ENCODE results near the gene CTNND1. TPM values are rescaled to one million over a fixed set of nuclear protein-coding genes. Genes with fewer than 3 reads are reported as not detected.
"Not testable (repeated sequence)": the region's sequence is repeated elsewhere in the genome, so short reads cannot be mapped to it uniquely, and the experiment has no call there.

CTNND1 gene
- total and polyA plus RNA-seq, 2 of the 4 experiments (the other 2 are of a cell fraction): 88.5 to 229 TPM

DNA sequence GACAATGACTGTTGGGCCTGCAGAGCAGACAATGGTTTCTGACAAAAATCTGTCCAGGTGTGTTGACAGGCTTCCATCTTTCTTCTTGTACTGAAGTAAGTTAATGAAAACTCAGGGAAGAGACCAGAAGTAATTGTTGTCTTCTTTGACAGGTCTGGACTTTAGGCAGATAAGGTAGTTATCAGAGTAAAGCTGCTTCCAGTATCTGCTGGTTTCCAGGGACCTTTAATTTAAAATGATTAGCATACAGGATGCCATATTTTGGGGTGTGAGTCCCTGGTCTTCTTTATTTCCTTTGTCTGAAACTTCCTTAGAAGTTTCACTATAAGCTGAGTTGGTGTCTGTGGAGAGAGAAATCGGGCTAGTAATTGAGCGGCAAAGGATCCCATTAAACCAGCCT lies 47.8 kb upstream of the CTNND1 start:
- Histone ChIP-seq H2BK20ac (ENCODE audit: low read depth, low read length) (no peak overlapping the region), H4K8ac (ENCODE audit: low read depth in 2 of 2, low read length in 2 of 2) (no peak overlapping the region), H4K91ac (ENCODE audit: insufficient read depth, low read depth, low read length) (no peak overlapping the region), H3K14ac (replicated peaks; ENCODE audit: low read depth, low read length) (no peak overlapping the region), H3K36me3 (ENCODE audit: control insufficient read depth, insufficient read depth, low read length) (peaks cover 9% of the 10 kb centered on the region), H2BK15ac (ENCODE audit: low read depth, low read length) (no peak overlapping the region), H3K27ac (ENCODE audit: insufficient read depth, low read length) (no peak overlapping the region), H3K23ac (ENCODE audit: low read depth, low read length) (no peak overlapping the region), H3K9me1 (ENCODE audit: insufficient read depth, low read length) (0 out of 2 replicates have a peak, but pooled peaks cover 3% of the 10 kb centered on the region), H2BK120ac (ENCODE audit: low read depth, low read length) (no peak overlapping the region), H2AFZ (replicated peaks; ENCODE audit: low read length, poor library complexity) (no peak overlapping the region), H3K4ac (ENCODE audit: low read depth, low read length) (no peak overlapping the region), H3K4me3 (ENCODE audit: insufficient read depth, low read depth, low read length) (0 out of 2 replicates have a peak overlapping the region, but pooled peaks have one; percentile 17), H3K56ac (ENCODE audit: extremely low read depth, insufficient read depth, low read length) (no peak overlapping the region), H3K9ac (ENCODE audit: low read depth, low read length) (no peak overlapping the region), H3K18ac (ENCODE audit: low read depth, low read length) (no peak overlapping the region), H2BK5ac (ENCODE audit: low read depth, low read length, poor library complexity, severe bottlenecking) (no peak overlapping the region), H3K4me1 (ENCODE audit: control insufficient read depth, insufficient read depth, low read length) (peaks cover 5% of the 10 kb centered on the region; the same call in 1 of the 2 replicates), H4K5ac (ENCODE audit: low read depth, low read length) (no peak overlapping the region), H2AK9ac (replicated peaks; ENCODE audit: low read depth, low read length, poor library complexity) (no peak overlapping the region), H2AK5ac (ENCODE audit: low read depth, low read length) (no peak overlapping the region), H3K4me2 (ENCODE audit: low read depth, low read length) (peak overlapping the region; percentile 90), H4K20me1 (ENCODE audit: insufficient read depth, low read length) (no peaks in the 10 kb centered on the region), H3K9me3 (ENCODE audit: control insufficient read depth, insufficient read depth, low read length) (no peaks in the 10 kb centered on the region), H3K79me1 (ENCODE audit: low read depth in 1 of 2, low read length in 2 of 2) (peaks cover 7 to 42% of the 10 kb centered on the region in 2 experiments), H3K27me3 (ENCODE audit: control insufficient read depth, insufficient read depth, low read length) (no peaks in the 10 kb centered on the region)
- no CpG with 5 or more reads among the region's 2 CpGs for WGBS, 2 experiments (ENCODE audit: extremely low coverage in 2 of 2, insufficient read length in 1 of 2)
- TF ChIP-seq RAD21 (IDR thresholded peaks at IDR 0.05; ENCODE audit: low read length) (no peak), CTCF (conservative IDR thresholded peaks at IDR 0.05; ENCODE audit: low read depth, low read length) (no peak), RFX5 (IDR thresholded peaks at IDR 0.05; ENCODE audit: low read depth, low read length) (no peak), CHD1 (IDR thresholded peaks at IDR 0.05; ENCODE audit: low read depth, low read length) (no peak), MAFK (IDR thresholded peaks at IDR 0.05; ENCODE audit: low read depth, low read length) (no peak), FOS (IDR thresholded peaks at IDR 0.05; ENCODE audit: low read depth, low read length) (no peak), POLR2A (IDR thresholded peaks at IDR 0.05; ENCODE audit: low read depth, low read length) (no peak)
- ChIA-PET POLR2A (ENCODE audit: unreplicated experiment) (no interaction called here), CTCF (interaction anchor here (0.8 kb wide), 1 partner anchor 11 kb away, joined by 3 read pairs; no protein-coding TSS in a partner anchor)
- no TSS peak for BruUV-seq (replicated peaks)
- intact Hi-C loops (cut with micrococcal nuclease): no loop called here
- in situ Hi-C loops (cut with MboI; ENCODE audit: low sequenced_read_pairs): no loop called here
- DNase-seq (no peak), ATAC-seq (ENCODE audit: low read depth) (no peak)
- dilution Hi-C loops (cut with HindIII; ENCODE audit: low sequenced_read_pairs, unreplicated experiment): no loop called here

DNA sequence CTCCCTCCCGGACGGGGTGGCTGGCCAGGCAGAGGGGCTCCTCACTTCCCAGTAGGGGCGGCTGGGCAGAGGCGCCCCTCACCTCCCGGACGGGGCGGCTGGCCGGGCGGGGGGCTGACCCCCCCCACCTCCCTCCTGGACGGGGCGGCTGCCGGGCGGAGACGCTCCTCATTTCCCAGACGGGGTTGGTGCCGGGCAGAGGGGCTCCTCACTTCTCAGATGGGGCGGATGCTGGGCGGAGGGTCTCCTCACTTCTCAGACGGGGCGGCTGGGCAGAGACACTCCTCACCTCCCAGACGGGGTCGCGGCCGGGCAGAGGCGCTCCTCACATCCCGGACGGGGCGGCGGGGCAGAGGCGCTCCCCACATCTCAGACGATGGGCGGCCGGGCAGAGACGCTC lies 44.9 kb upstream of the CTNND1 start:
- H2BK20ac ChIP-seq (ENCODE audit: low read depth, low read length); intact Hi-C loops (cut with micrococcal nuclease); H2BK120ac ChIP-seq (ENCODE audit: low read depth, low read length); H3K27ac ChIP-seq (ENCODE audit: insufficient read depth, low read length); H3K9me1 ChIP-seq (ENCODE audit: insufficient read depth, low read length); H2BK15ac ChIP-seq (ENCODE audit: low read depth, low read length); H3K23ac ChIP-seq (ENCODE audit: low read depth, low read length); H3K4ac ChIP-seq (ENCODE audit: low read depth, low read length); ATAC-seq (ENCODE audit: low read depth); H3K4me3 ChIP-seq (ENCODE audit: insufficient read depth, low read depth, low read length); H3K14ac ChIP-seq (replicated peaks; ENCODE audit: low read depth, low read length); POLR2A ChIA-PET (ENCODE audit: unreplicated experiment); H3K27me3 ChIP-seq (ENCODE audit: control insufficient read depth, insufficient read depth, low read length); H2AFZ ChIP-seq (replicated peaks; ENCODE audit: low read length, poor library complexity); H4K8ac ChIP-seq (ENCODE audit: low read depth in 2 of 2, low read length in 2 of 2); dilution Hi-C loops (cut with HindIII; ENCODE audit: low sequenced_read_pairs, unreplicated experiment); H2BK5ac ChIP-seq (ENCODE audit: low read depth, low read length, poor library complexity, severe bottlenecking); BruUV-seq (replicated peaks); H4K5ac ChIP-seq (ENCODE audit: low read depth, low read length); H3K9ac ChIP-seq (ENCODE audit: low read depth, low read length); H3K4me1 ChIP-seq (ENCODE audit: control insufficient read depth, insufficient read depth, low read length); H3K18ac ChIP-seq (ENCODE audit: low read depth, low read length); in situ Hi-C loops (cut with MboI; ENCODE audit: low sequenced_read_pairs); CTCF ChIA-PET; H4K91ac ChIP-seq (ENCODE audit: insufficient read depth, low read depth, low read length); H3K56ac ChIP-seq (ENCODE audit: extremely low read depth, insufficient read depth, low read length); DNase-seq; H3K4me2 ChIP-seq (ENCODE audit: low read depth, low read length); H3K9me3 ChIP-seq (ENCODE audit: control insufficient read depth, insufficient read depth, low read length); H2AK5ac ChIP-seq (ENCODE audit: low read depth, low read length); H2AK9ac ChIP-seq (replicated peaks; ENCODE audit: low read depth, low read length, poor library complexity): not testable (repeated sequence)
- Histone ChIP-seq H3K79me1 (ENCODE audit: low read depth in 1 of 2, low read length in 2 of 2) (peaks cover 12 to 38% of the 10 kb centered on the region in 2 experiments), H4K20me1 (ENCODE audit: insufficient read depth, low read length) (peaks cover 11% of the 10 kb centered on the region; the same call in 1 of the 2 replicates), H3K36me3 (ENCODE audit: control insufficient read depth, insufficient read depth, low read length) (peaks cover 17% of the 10 kb centered on the region)
- WGBS, 2 experiments (ENCODE audit: extremely low coverage in 2 of 2, insufficient read length in 1 of 2): no CpG with 5 or more reads among the region's 34 CpGs

Measured in IMR-90 (cell line).